Lung (tissue), 12 donors: ENCODE data around the gene CRK. TPM values are rescaled to one million over a fixed set of nuclear protein-coding genes. Genes with fewer than 3 reads are reported as not detected.

Experiments
- ATAC-seq: fragments of 200-7000 bp; cut with Tn5 transposase; one replicate; pipeline ENCODE4 v1.9.1; 2020; ENCODE audit warnings: moderate number of reproducible peaks; ENCODE audit not compliant: insufficient read depth, low FRiP score
- DNase-seq, 3 donors: peaks; one replicate each; pipeline ENCODE4 v3.0.0-alpha.2; 2013 to 2017
- H3K27ac ChIP-seq, 2 donors: one replicate each; pipeline ENCODE4 v1.5.1; 2013; ENCODE audit warnings: mild to moderate bottlenecking in 2 of 2, moderate library complexity in 2 of 2, control low read depth in 1 of 2, inconsistent platforms in 1 of 2, low read depth in 1 of 2, low read length in 1 of 2
- H3K27me3 ChIP-seq, 3 donors: one replicate each; pipeline ENCODE4 v1.5.1; 2013; ENCODE audit warnings: low read length in 2 of 3; ENCODE audit not compliant: control insufficient read depth in 3 of 3, insufficient read depth in 3 of 3
- H3K36me3 ChIP-seq, 4 donors: one replicate each; pipeline ENCODE4 v1.5.1; 2013; ENCODE audit warnings: low read length in 4 of 4, mild to moderate bottlenecking in 1 of 4, moderate library complexity in 1 of 4; ENCODE audit not compliant: control insufficient read depth in 4 of 4, insufficient read depth in 4 of 4
- H3K4me1 ChIP-seq, 5 donors: one replicate each; pipeline ENCODE4 v1.5.1; 2013; ENCODE audit warnings: low read length in 5 of 5, mild to moderate bottlenecking in 2 of 5, moderate library complexity in 1 of 5; ENCODE audit not compliant: control insufficient read depth in 5 of 5, insufficient read depth in 5 of 5
- H3K4me3 ChIP-seq: one replicate; pipeline ENCODE4 v1.5.1; 2013; ENCODE audit warnings: mild to moderate bottlenecking, control low read depth, moderate library complexity
- H3K9ac ChIP-seq, 2 donors: one replicate each; pipeline ENCODE4 v1.5.1; 2013; ENCODE audit warnings: low read length in 2 of 2, control low read depth in 1 of 2; ENCODE audit not compliant: insufficient read depth in 1 of 2
- H3K9me3 ChIP-seq, 4 donors: one replicate each; pipeline ENCODE4 v1.5.1; 2013; ENCODE audit warnings: low read length in 3 of 4, mild to moderate bottlenecking in 1 of 4, moderate library complexity in 1 of 4; ENCODE audit not compliant: control insufficient read depth in 4 of 4, insufficient read depth in 3 of 4
- CTCF ChIP-seq: IDR thresholded peaks from 2 replicates; pipeline ENCODE4 v1.5.1; 2012; ENCODE audit warnings: mild to moderate bottlenecking; ENCODE audit errors: control extremely low read depth, extremely low read depth
- WGBS, 2 donors: extraction: QIAGEN DNeasy Blood & Tissue Kit; methylation state at CpG; one replicate each; pipeline ENCODE4 v1.1.7; 2013; 5-methylcytosine and 5-hydroxymethylcytosine counted together
- polyA plus RNA-seq, 2 donors: library from polyadenylated mRNA; stranded (reverse); fragments of 200-250 nt; gene quantifications; one replicate each; pipeline ENCODE4 v1.2.1, GENCODE V29; 2013
- total RNA-seq, 2 donors: library from RNA; depleted of rRNA in 1 of 2; stranded (reverse); fragments of >200 nt in 1 of 2; gene quantifications; one replicate each; pipeline ENCODE4 v1.2.1, GENCODE V29; 2014 to 2021
- donor health status: control.
- donor health status: control.
- donor health status: Bipolar disorder and iron deficiency.
- donor health status: healthy.
- donor health status: DM: yes; HTN: yes; CAD: no.

CRK gene
- total and polyA plus RNA-seq, 4 donors, result 29.3 to 67.5 (median 49.5) TPM

DNA sequence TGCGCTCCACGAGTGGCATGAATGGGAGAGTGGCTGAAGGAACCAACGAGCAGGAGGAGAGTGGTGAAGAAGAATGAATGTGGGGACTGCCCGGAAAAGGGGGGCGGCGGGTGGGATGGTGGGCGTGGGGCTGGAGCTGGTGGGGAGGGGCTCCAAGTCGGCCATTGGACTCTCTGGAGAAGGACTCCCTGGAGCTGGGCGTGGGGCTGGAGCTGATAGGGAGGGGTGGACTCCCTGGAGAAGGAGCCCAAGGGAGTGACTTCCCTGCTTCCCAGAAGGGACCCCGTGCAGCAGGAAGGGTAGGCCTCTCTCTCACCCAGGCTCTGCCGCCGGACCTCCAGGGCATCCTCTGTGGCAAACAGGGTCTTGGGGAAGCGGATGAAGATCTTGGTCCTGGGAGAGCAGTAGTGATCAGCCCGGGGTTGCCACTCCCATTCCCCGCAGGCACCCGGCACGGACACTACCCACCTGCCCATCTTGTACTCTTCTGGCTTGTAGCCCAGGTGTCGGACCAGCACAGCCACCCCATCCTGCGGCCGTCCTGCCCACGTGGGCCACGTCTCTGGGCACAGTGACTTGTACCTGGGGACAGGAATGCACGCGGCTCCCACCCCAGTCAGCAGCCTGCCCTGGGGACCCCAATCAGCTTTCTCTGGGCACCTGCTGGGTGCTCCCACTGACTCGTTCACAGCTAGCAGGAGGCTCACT lies 14.9 kb upstream of the CRK start:
- H3K4me3 ChIP-seq, result no peak overlapping the region
- no peaks in the 10 kb centered on the region for H3K27me3 ChIP-seq
- no peak overlapping the region for H3K9ac ChIP-seq
- ATAC-seq (no peak), DNase-seq (no peak)
- H3K27ac ChIP-seq, result no peak overlapping the region
- H3K9me3 ChIP-seq, result no peaks in the 10 kb centered on the region
- no peak for TF ChIP-seq CTCF
- WGBS, 2 donors, result 84 to 85% methylated on average over 25 of the region's 25 CpGs
- peaks cover 0 to 6% (median 0%) of the 10 kb centered on the region in 5 donors for H3K4me1 ChIP-seq
- H3K36me3 ChIP-seq, result peaks cover 11 to 67% (median 17%) of the 10 kb centered on the region in 4 donors

DNA sequence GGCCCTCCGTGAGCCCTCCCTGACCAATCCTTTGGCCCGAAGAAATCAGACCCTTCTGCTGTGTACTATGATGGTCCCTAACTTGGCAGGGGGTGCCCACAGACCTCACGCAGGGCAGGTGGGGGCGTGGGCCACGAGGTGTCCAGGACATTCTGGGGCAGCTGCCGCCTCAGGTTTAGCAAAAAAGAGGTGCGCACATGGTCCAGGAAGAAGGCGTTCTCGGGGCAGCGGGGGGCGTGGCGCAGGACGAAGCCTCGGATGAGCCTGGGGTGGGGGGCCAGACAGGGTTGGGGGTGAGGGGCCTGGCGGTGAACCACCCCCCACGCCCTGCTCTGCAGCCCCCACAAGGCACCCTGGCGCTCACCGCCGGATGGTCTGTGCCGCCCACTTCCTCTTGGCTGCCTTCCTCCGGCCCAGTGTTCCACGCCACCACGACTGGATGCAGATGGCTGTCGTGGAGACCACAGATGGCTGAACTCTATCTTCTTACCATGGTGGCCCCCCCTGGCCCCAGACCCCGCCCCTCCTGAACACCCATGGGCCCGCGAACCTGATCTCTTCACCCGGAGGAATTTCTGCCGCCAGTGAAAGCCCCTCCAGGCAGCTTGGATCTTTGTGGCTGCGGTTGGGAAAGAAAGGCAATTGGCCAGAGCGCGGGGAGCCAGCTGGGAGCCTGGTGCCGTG lies 14.2 kb upstream of the CRK start:
- DNase-seq, result no peak

GRCh38 chr17:1469231-1469852 lies 13.3 kb upstream of the CRK start:
- Histone ChIP-seq H3K27me3 (no peaks in the 10 kb centered on the region), H3K4me1 (peaks cover 0 to 4% (median 0%) of the 10 kb centered on the region in 5 donors), H3K9ac (no peak overlapping the region), H3K36me3 (peaks cover 8 to 66% (median 17%) of the 10 kb centered on the region in 4 donors), H3K4me3 (no peak overlapping the region), H3K27ac (no peak overlapping the region), H3K9me3 (no peaks in the 10 kb centered on the region)
- 79 to 92% methylated on average over 28 of the region's 28 CpGs for WGBS, 2 donors
- ATAC-seq (no peak), DNase-seq (no peak)
- TF ChIP-seq CTCF, result no peak

More for the DNA sequence above, 14.2 kb upstream of the CRK start:
- no peak for ATAC-seq
- no peak overlapping the region for H3K9ac ChIP-seq
- H3K4me3 ChIP-seq, result no peak overlapping the region
- peaks cover 8 to 68% (median 17%) of the 10 kb centered on the region in 4 donors for H3K36me3 ChIP-seq
- no peak for TF ChIP-seq CTCF
- H3K9me3 ChIP-seq, result no peaks in the 10 kb centered on the region
- H3K4me1 ChIP-seq, result peaks cover 0 to 6% (median 0%) of the 10 kb centered on the region in 5 donors
- no peaks in the 10 kb centered on the region for H3K27me3 ChIP-seq
- H3K27ac ChIP-seq, result no peak overlapping the region
- 60 to 71% methylated on average over 33 of the region's 33 CpGs for WGBS, 2 donors
